Mononuclear cell (primary cell): Measurements from ENCODE around the gene PHF24. TPM values are rescaled to one million over a fixed set of nuclear protein-coding genes. Genes with fewer than 3 reads are reported as not detected.

Source experiments
- H3K27me3 ChIP-seq: 2 replicates; pipeline ENCODE4 v1.6.0; 2011; ENCODE audit warnings: low read length, control low read depth; ENCODE audit not compliant: insufficient read depth
- H3K4me1 ChIP-seq: 2 replicates; pipeline ENCODE4 v1.5.1; 2011; ENCODE audit warnings: mild to moderate bottlenecking, low read length, control low read depth; ENCODE audit not compliant: insufficient read depth
- H3K4me3 ChIP-seq: 2 replicates; pipeline ENCODE4 v1.5.1; 2011; ENCODE audit warnings: mild to moderate bottlenecking, low read length, moderate library complexity
- H3K9me3 ChIP-seq: 2 replicates; pipeline ENCODE4 v1.5.1; 2011; ENCODE audit warnings: low read depth, mild to moderate bottlenecking, control low read depth, low read length
- total RNA-seq: library from RNA; depleted of rRNA; stranded (reverse); fragments of >200 nt; gene quantifications from one replicate; pipeline ENCODE4 v1.2.3, GENCODE V29; 2012

PHF24 gene
- total RNA-seq, 1 donor = not detected

DNA sequence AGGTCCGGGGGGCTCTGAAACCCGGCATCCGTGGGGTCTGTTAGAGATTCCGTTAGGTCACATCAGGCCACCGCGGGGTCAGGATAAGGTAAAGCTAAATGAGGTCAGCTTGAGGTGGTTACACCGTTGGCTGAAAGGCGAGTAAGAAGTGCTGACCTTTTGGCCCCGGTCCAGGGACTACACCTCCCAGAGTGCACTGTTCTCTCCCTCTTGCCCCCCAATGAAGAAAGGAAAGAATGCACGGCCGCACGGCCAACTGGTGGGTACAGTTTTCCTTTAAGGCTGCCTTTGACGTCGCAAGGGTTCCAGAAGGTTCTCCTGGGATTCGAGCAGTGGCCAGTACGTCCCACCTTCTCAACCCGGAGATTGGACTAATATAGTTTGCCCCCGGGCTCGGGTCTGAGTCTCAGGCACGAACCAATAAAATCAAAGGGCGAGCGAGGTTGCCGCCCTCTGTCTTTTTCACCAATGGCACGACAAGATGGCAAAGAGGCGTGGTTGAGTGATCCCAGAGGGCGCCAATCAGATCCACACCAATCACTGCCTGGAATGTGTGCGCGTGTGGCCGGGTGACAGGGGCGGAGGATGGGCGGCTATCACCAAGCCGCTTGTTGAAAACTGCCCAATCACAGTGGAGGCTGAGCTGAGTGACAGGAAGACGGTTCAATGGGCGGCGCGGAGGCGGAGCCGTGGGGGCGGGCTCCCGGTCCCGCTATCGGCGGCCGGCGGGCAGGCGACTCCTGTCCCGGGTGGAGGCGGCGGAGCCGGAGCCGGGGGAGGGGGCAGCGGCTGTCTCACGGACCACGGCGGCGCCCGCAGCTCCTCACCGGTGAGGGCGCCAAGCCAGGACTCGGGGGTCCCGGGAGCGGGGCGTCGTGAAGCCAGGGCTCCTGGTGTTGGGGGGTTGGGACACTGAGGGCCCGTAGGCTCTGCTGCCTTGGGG lies 31.2 kb downstream of the PHF24 start, which contains the start of gene DNAJB5:
TSS of gene DNAJB5 (plus strand) at position 743 of the 943 bp plus-strand sequence. CDS start 886 bp downstream, outside the sequence.
- no peaks in the 10 kb centered on the region for H3K27me3 ChIP-seq
- H3K9me3 ChIP-seq = no peaks in the 10 kb centered on the region
- peaks cover 40% of the 10 kb centered on the region for H3K4me1 ChIP-seq
- H3K4me3 ChIP-seq = peak within 1 kb of the TSS; percentile 80

DNA sequence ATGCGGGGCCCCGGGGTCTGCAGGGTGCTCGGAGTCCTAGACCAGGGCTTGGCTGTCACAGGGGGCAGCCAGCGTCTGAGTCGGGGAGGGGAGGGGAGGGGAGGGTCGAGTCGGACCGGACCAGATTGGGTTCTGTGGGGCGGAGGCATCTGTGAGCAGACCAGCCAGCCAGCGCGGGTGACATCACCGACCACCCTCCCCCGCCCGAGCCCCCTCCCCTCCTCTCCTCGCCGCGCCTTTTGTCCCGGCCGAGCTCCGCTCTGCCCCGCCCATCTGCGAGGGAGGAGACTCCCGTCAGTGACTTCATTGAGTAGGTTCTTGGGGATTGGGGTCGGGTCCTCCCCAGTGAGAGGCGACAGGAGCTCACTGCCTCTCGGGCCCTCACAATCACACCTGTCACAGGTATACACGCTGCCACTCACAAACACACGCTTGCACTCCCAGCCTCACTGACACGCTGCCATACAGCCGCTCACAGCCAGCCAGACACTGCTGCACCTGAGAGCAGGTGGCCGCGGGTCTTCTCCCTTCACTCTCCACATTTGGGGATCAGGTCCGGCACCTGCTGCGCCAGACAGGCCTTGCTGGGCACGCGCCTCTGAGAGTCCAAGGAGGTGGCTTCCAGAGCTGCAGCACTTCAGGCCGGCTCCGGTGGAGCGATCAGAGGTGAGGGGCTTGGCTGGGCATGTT lies 32.0 kb downstream of the PHF24 start:
- no peaks in the 10 kb centered on the region for H3K9me3 ChIP-seq
- peaks cover 37% of the 10 kb centered on the region for H3K4me1 ChIP-seq
- peak overlapping the region; percentile 80 for H3K4me3 ChIP-seq
- no peaks in the 10 kb centered on the region for H3K27me3 ChIP-seq

DNA sequence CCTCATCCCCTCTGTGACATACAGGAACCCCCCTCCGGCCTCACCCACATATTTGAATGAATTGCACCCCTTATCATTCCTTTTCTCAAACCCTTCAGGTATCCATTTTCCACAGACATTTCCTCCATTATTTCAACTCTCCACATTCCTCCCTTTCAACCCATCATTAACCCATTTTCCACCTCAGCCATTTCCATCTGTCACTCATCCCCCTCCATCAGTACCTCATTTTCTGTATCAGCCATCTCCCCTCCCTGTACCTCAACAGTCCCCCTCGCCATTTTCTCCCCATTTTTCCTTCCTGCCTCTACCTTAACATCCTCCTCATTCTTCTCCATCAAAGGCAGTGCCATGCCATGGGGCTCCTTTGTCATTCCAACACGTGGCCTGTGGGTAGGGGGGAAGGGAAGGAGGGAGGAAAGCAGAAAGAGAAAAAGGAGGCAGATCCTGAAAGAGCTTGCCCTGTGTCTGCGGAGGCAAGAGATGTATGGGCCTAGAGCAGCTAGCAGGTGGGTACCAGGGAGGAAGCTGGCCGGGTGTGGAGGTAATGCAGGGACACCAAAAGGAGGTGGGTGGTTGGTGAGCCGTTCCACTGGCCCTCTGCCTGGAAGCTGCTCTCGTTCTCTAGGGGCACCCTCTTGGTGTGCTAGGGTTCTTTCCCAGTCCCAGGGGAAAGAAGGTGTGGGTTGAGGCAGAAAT lies 33.0 kb downstream of the PHF24 start:
- Histone ChIP-seq H3K4me1 (peaks cover 27% of the 10 kb centered on the region), H3K9me3 (no peaks in the 10 kb centered on the region), H3K27me3 (no peaks in the 10 kb centered on the region), H3K4me3 (no peak overlapping the region)

DNA sequence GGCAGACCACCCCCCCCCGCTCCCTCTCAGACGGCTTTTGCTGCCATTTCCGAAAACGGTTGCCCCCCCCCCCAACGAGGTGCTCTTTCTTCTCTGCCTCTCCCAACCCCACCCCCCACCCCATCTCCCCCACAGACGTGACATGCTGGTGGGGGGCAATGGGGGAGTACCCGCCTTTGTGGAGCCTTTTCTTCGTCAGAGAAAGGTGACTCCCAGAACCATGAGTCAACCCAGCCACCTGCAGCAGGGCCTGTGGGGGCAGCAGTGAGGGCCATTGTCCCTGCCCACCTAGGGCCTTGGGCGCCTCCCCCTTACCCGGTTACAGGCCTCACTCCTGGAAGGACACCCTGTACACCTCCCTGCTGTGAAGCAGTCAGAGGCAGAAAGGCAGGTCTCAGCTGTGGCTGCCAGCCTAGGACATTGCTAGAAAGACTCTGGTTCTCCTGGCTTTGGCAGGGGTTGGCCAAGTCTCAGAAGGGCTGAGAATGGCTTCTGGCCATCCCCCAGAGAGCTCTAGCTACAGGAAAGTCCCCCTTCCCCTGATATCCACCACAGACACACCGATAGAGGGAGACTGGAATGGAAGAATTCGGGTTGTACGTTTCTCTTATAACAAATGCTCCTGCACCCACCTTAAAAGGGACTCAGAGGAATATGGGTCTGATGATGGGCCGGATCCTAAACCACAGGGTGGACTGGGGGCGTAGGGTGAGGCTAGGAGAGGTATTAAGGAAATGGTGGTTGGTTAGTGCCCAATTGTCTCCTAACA lies 33.7 kb downstream of the PHF24 start:
- peaks cover 20% of the 10 kb centered on the region for H3K4me1 ChIP-seq
- H3K27me3 ChIP-seq = no peaks in the 10 kb centered on the region
- H3K4me3 ChIP-seq = no peak overlapping the region
- H3K9me3 ChIP-seq = no peaks in the 10 kb centered on the region

DNA sequence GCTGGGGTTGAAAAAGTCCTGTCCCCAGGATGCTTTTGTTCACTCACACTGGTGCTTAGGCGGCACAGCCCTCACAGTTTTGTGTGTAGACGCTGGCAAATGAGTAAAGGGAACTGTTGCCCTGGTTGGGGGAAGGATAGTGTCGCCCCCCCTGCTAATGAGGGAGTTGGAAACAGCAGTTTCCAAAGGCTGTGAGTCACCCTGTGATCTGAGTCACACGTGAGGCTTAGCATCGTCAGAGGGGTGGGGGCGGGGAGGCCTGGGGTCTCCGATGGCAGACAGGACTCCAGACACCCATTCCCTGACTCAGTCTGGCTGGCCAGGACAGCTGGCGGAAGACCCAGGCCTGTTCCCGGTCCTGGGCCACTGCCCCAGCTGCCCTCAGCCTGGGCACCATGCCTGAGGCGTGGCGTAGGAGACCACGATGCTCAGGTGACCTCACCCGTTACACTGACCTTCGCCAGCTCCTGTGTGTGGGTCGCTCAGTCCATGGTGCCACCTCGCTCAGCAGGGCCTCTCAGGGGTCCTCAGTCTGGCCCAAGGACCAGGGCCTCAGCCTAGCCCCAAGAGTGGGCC lies 34.4 kb downstream of the PHF24 start:
- Histone ChIP-seq H3K4me1 (peaks cover 13% of the 10 kb centered on the region), H3K9me3 (no peaks in the 10 kb centered on the region), H3K4me3 (no peak overlapping the region)

DNA sequence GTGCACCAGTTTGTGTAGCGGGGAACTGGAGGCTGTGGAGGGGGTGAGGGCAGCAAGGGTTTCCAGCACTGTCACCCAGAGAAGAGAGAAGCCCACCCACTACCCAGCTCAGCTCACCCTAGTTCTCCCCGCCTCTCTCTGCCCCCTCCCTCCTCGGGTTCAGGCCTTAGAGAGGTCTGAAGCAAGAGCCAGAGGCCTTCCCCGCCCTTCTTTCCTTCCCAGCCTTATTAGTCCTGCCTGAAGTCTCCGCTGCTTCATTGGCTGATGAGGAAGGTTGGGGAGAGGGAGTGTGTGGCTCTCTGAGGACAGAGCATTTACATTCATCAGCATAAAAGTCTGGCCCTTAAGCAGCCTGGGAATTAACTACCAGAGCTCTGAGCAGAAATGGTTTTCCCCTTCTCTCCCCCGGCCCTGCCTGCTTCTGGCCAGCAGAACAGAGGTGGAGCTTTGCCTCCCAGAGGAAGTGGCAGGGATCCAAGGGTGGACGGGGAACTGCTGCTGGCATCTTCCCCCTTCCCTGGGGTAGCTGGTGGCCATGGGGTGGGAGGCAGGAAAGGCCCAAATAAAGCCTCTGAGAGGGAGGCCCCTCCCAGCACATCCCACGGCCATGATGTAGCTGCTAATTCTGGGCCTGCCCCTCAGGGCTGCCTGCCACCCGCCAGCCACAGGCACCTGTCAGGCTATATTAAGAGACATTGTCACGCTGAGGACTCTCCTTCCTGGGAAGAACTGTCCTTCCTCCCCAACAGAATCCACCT lies 35.6 kb downstream of the PHF24 start:
- Histone ChIP-seq H3K9me3 (no peaks in the 10 kb centered on the region), H3K4me3 (no peak overlapping the region), H3K4me1 (peaks cover 8% of the 10 kb centered on the region), H3K27me3 (no peaks in the 10 kb centered on the region)

More for the DNA sequence above, 34.4 kb downstream of the PHF24 start:
- H3K27me3 ChIP-seq = no peaks in the 10 kb centered on the region

DNA sequence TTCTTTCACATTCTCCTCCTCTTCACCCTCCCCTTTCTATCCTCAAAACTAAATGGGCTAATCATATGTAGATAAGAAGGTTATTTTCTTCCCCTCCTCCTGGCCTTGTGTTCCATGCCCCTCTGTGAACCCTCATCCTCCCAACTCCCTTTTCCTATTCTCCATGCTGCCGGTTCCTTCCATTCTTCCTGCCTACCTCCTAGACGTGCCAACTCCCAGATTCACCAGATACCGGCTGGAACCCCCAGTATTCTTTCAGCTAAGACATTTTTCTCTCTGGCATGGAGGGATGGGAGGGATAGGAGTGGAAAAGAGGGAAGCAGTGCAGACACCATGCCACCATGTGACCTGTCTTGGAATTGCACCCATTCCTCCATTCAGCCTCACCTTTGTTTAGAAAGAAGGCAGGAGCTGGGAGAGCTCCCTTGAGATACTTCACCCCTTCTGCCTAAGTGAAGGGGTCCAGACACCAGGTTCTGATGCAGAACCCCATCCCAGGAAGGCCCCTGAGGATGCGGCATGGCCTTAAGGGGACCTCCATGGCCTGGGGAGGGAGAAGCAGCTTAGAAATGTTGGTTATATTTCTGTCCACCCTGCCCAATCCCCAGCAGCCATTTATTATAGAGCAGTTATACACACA lies 36.3 kb downstream of the PHF24 start:
- Histone ChIP-seq H3K27me3 (no peaks in the 10 kb centered on the region), H3K9me3 (no peaks in the 10 kb centered on the region), H3K4me1 (peaks cover 4% of the 10 kb centered on the region), H3K4me3 (no peak overlapping the region)

DNA sequence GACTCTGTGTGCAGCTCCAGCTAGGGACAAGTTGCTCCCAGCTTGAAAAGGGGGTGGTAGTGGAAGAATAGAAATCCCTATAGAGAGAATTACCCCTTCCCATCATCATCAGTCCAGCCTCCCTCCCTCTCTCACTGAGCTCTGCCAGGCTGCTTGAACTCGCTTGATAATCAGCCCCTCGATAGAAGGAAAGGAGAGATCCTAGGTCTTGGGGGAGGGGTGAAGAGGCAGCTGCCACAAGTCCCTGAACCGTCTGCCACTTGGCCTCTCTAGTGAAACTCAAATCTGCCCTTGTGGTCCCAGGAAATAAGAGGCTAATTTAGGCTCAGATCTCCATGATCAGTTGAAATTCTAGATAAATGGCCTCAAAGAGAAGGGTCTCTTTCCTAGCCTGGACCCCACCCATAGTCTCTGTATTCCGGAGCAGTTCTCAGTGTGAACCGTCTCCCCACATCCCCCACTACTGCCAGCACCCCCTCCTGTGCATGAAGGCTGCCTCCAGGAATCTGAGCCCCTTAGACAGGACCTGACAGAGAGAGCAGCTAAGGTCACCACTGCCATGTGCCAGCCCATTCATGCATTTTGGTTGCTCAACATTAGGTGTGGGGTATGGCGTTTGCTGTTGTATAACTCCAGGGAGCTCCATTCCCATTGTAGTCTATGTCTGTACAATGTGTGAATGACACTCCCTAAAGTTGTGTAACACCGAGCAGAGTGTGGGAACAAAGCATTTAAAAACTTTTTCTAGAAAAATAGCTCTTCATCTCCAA lies 37.0 kb downstream of the PHF24 start:
- no peaks in the 10 kb centered on the region for H3K9me3 ChIP-seq
- no peaks in the 10 kb centered on the region for H3K27me3 ChIP-seq
- peaks cover 4% of the 10 kb centered on the region for H3K4me1 ChIP-seq
- no peak overlapping the region for H3K4me3 ChIP-seq

DNA sequence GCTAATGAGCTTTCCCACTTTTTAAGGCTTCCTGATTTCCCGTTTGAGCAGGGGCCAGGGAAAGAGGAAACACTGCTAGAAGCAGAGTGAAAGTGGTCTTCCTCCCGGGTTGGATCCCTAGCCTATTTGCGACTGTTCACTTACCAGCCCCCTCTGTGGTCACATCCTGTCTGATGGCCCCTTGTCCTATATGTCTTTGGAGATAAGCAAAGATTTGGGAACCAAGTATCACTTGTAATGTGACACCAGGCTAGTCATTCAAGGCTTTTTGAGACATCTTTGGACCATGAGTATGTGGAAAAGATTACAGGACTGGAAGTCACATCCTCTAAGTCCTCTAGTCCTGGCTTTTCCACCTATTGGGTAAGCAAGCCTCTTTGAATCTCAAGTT lies 37.6 kb downstream of the PHF24 start:
- Histone ChIP-seq H3K9me3 (no peaks in the 10 kb centered on the region), H3K4me1 (no peaks in the 10 kb centered on the region), H3K27me3 (no peaks in the 10 kb centered on the region), H3K4me3 (no peak overlapping the region)

DNA sequence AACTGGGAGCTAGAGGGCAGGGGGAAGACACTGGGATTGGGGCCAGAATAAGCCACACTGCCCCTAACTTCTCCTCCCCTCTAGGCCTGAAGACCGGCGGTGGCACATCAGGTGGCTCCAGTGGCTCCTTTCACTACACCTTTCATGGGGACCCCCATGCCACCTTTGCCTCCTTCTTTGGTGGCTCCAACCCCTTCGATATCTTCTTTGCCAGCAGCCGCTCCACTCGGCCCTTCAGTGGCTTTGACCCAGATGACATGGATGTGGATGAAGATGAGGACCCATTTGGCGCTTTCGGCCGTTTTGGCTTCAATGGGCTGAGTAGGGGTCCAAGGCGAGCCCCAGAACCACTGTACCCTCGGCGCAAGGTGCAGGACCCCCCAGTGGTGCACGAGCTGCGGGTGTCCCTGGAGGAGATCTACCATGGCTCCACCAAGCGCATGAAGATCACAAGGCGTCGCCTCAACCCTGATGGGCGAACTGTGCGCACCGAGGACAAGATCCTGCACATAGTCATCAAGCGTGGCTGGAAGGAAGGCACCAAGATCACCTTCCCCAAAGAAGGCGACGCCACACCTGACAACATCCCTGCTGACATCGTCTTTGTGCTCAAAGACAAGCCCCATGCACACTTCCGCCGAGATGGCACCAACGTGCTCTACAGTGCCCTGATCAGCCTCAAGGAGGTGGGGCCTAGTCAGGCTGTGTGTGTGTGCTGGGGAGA lies 38.3 kb downstream of the PHF24 start:
- no peaks in the 10 kb centered on the region for H3K9me3 ChIP-seq
- H3K27me3 ChIP-seq = no peaks in the 10 kb centered on the region
- no peaks in the 10 kb centered on the region for H3K4me1 ChIP-seq
- H3K4me3 ChIP-seq = no peak overlapping the region

DNA sequence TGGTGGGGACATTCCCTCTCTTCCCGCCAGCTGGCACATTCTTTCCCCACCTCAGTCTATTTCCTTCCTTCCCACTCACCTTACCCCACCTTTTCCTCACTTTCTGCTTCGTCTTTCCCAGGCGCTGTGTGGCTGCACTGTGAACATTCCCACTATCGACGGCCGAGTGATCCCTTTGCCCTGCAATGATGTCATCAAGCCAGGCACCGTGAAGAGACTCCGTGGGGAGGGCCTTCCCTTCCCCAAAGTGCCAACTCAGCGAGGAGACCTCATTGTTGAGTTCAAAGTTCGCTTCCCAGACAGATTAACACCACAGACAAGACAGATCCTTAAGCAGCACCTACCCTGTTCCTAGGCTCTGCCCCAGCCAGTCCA lies 38.8 kb downstream of the PHF24 start:
- Histone ChIP-seq H3K4me3 (no peak overlapping the region), H3K9me3 (no peaks in the 10 kb centered on the region), H3K27me3 (no peaks in the 10 kb centered on the region), H3K4me1 (no peaks in the 10 kb centered on the region)

DNA sequence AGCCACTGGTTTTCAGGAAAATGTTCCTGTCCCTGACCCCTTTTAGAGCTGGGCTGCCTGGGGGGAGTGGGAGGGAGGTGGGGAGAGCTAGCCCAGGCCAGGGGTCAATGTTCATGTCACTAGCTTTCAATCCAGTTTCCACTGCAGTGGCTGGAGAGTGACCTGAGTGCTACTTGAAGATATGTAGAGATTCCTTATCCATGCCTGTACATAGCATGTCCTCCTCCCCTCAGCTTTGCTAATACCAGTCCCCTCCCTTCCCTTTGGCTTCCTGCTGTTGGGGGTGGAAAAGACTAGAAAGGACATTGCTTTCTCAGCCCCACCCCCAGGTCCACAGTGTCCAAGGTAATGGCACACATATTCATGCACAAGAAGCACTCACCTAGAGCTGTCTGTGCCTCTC lies 39.3 kb downstream of the PHF24 start:
- Histone ChIP-seq H3K27me3 (no peaks in the 10 kb centered on the region), H3K4me3 (no peak overlapping the region), H3K4me1 (no peaks in the 10 kb centered on the region), H3K9me3 (no peaks in the 10 kb centered on the region)
